ENCODE data around the gene CASTOR2.
"Not testable (repeated sequence)": the region's sequence is repeated elsewhere in the genome, so short reads cannot be mapped to it uniquely, and the experiment has no call there.

- TF ChIP-seq, protein P1, sequence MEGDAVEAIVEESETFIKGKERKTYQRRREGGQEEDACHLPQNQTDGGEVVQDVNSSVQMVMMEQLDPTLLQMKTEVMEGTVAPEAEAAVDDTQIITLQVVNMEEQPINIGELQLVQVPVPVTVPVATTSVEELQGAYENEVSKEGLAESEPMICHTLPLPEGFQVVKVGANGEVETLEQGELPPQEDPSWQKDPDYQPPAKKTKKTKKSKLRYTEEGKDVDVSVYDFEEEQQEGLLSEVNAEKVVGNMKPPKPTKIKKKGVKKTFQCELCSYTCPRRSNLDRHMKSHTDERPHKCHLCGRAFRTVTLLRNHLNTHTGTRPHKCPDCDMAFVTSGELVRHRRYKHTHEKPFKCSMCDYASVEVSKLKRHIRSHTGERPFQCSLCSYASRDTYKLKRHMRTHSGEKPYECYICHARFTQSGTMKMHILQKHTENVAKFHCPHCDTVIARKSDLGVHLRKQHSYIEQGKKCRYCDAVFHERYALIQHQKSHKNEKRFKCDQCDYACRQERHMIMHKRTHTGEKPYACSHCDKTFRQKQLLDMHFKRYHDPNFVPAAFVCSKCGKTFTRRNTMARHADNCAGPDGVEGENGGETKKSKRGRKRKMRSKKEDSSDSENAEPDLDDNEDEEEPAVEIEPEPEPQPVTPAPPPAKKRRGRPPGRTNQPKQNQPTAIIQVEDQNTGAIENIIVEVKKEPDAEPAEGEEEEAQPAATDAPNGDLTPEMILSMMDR (conservative IDR thresholded peaks at IDR 0.05; ENCODE audit: low read depth, low read length) = not testable (repeated sequence)
- not testable (repeated sequence) for TF ChIP-seq EZH2 (IDR thresholded peaks at IDR 0.05; ENCODE audit: low read length, unreplicated experiment)
Observed at GRCh38 chr7:74939429-74939828, 25.1 kb upstream of the CASTOR2 start.
